Head of caudate nucleus (tissue), 42 donors: ENCODE results near the gene SCN4A.

Experiments used
- DNase-seq, 42 donors: peaks; one replicate each; pipeline versions ENCODE4 v3.0.0 to v3.0.0-alpha.2; 2020 to 2021; ENCODE audit warnings: mixed read lengths in 7 of 42
- intact Hi-C: fragments of 100-400 bp; cut with DNase I; formaldehyde crosslinking; loops from one replicate; pipeline ENCODE4 v1.15.0; 2022

Gene SCN4A

DNA sequence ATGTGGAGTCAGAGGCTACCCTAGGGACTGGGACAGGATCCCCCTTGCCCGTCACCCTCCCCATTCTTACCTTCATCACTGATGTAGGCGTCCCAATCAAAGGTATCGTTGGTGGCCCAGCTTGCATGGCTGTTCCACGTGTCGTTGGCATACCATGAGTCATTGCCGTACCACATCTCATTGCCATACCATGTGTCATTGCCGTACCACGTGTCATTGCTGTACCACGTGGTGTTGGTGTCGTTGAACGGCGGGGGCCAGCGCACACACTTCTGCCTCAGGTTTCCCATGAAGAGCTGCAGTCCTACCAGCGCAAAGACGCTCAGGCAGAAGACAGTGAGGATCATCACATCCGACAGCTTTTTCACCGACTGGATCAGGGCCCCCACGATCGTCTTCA is 4.8 kb downstream of the SCN4A start:
- DNase-seq: no peak

DNA sequence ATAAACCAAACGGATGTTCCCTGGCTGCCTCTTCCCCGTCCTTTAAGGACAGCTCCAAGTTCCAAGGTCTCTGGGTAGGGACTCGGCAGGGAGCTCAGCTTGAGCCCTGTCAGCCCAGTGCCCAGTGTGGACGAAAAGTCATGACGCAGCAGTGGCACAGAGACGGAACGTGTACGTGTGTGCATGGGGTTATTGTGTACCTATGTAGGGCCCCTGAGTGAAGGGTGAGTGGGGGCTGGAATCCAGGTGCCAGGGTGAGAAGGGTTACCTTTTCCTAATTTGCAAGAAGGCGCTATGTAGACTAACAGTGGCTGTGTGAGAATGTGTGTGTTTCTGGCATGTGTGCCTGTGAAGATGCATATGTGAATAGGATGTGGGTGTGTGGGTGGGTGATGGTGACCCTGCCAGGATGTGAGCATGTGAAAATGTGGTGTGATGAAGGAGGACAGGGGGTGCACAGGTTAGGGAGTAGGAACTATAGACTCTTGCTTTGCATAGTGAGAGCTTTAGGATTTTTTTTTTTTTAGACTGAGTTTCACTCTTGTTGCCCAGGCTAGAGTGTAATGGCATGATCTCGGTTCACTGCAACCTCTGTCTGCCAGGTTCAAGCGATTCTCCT is 6.0 kb downstream of the SCN4A start:
- DNase-seq: no peak
- intact Hi-C loops: no loop called here

More for the DNA sequence above, 4.8 kb downstream of the SCN4A start:
- intact Hi-C loops: no loop called here

DNA sequence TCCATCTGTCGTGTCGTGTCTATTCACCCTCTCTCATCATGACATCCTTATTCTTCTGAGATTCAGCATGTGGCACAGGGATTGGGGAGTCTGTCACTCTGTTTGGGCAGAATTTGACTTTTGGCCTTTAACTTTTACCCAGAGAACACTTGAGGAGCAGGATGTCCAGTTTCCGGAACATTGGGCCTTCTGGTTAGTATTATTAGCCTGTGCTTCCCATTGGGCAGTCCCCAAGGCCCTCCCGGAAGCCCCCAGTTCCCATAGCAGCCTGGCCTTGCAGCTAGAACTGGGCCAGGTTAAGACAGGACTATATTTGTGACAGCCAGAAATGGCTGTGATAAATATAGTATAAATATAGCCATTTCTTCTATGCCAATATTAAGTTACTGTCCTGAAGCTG is 9.6 kb downstream of the SCN4A start:
- DNase-seq: no peak
- intact Hi-C loops: no loop called here

DNA sequence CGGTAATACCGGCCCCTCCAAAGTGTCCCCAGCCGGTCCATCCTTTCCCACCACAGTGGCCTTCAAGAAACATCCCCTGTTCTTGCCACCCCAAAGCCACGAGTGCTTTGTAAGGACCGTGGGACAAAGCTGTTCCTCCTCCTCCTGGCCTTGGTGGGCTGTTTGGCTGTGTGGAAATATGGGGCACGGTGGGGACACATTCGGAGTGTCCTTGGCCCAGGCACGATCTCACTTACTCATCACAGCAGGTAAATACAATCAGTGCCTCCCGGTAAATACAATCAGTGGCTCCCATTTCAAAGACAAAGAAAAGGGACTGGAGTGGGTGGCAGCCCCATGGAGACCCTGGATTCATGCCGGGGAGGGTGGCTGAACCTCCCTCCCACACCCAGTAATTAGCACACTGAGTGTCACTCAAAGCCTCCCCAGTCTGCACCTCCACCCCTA is 10.4 kb downstream of the SCN4A start:
- intact Hi-C loops: no loop called here
- DNase-seq: no peak

DNA sequence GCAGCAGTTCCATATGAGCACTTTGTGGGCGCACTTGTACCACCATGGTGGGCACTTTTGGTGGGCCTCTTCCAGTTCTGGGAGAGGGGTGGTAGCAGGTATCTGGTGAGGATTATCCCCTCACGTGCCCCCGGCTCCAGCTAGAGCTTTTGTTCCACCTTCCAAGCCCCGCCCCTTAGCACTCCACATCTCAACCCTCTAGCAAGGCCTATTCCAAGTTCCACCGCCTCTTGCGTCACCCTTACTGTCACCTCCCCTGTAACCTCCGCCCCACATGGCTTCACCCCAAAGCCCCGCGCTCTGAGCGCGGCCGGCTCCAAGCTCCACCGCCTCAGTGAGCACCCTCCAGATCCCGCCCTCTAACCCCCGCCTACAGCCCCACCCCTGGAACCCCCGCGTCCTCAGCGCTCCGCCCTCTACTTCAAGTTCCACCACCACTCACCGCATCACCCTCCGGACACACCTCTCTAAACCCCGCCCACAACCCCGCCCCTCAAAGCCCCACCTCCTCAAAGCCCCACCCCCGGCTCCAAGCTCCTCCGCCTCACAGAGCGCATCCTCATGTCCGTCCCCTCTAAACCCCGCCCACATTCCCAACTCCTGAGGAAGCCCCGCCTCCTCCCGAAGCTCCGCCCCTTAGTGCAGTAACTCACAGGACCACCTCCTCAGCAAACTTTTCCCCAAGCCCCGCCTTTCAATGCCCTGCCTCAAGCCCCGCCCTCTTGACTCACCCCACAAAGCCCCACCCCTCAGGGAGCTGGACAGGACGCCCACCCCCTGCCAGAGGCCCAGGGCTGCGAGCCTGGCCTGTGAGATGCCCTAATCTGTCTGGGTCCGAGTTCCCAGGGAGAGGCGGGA is 11.1 kb downstream of the SCN4A start:
- DNase-seq: peak in 2 of 42 donors; percentile 17 to 36

DNA sequence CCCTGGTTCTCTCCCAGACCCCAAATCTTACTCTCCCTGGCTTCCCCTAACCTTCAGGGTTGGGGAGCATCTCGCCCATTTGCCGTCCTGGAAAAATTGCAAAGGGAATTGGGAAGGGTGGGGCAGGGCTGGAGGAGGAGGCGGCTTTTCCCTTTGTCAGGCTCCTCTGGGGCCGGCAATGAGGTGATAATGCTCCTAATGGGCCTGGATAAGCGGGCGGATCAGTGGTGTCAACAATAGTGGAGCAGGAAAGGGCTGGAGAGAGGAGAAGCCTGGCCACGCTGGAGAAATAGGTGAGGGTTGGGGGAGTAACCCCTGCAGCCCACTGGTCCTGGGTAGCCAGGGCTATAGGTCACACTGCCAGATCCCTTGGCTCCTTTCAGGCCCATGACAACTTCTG is 12.3 kb downstream of the SCN4A start:
- intact Hi-C loops: no loop called here
- DNase-seq: no peak

More for the DNA sequence above, 11.1 kb downstream of the SCN4A start:
- intact Hi-C loops: no loop called here

DNA sequence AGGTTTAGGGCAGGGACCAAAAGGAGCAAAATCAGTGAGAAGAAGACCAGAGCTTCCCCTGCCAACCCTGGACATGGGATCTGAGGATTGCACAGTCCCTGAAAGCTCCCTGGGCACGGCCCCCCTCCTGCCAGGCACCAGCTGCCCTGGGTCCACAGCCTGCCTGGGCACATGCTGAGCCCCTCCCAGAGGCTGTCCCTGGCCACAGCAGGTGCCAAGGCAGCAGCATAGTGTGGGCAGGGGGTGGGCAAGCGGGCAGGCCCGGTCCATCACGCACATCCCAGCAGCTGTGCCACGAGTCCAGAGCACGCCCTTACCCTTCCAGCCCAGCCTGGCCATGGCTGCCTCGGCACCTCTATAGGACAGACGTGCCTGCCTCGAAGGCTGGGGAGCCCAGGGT is 12.7 kb downstream of the SCN4A start:
- intact Hi-C loops: no loop called here
- no peak for DNase-seq

DNA sequence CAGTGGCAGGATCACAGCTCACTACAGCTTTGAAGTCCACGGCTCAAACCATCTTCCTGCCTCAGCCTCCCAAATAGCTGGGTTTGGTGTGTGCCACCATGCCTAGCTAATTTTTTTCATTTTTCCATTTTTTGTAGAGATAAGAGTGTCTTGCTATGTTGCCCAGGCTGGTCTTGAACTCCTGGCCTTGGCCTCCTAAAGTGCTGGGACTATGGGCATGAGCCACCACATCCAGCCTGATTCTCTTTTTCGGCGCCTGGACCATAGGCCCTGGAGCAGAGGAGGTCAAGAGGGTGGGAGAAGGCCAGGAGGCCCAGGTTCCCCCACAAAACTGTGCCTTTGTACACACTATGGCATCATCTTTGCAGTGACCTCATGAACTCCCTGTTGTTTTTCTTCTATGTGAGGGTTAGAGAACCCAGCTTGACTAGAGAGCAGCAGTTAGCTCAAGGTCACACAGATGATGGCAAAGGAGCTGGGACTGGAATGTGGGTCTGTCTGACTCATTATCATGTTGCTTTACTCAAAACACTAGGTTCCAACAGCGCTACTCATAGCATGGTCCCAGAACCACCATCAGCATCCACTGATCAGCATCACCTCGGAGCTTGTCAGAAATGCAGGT is 16.3 kb downstream of the SCN4A start:
- intact Hi-C loops: no loop called here
- DNase-seq: no peak

DNA sequence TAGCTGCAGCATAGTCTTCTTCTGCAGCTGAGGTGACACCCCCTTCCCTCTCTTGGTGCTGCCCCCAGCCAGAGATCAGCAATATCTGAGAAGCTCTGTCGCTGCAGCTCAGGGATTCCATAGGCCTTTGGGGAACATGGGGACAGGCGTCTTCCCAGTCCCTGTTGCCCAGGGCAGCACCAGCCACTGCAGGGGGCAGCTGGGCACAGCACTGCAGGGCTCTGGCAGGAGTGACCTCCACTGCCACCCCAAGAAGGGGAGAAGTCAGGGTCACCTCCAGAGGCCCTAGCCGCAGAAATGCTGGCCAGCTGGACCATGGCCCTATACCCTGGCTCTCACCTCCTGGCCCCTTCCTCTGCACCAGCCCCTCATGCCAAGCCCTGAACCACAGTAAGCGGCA is 16.9 kb downstream of the SCN4A start:
- intact Hi-C loops: no loop called here

DNA sequence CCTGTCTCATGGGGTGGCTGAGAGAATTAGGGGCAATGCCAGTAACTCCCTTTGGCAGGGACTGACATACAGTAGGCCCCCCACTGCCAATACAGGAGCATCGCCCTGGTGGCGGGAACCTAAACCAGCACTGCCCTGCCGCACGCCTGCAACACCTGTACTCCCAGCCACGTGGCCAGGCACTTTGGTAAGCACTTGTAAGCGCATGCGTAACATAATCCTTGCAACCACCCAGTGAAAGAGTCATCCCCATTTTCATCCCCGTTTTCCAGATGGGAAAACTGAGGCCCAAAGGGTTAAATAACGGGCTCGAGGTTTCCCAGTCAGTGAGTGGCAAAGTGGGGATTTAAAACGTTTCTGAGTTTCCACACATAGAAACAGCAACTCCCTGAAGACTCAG is 17.5 kb downstream of the SCN4A start:
- no peak for DNase-seq
- intact Hi-C loops: no loop called here

More for the DNA sequence above, 16.9 kb downstream of the SCN4A start:
- no peak for DNase-seq

DNA sequence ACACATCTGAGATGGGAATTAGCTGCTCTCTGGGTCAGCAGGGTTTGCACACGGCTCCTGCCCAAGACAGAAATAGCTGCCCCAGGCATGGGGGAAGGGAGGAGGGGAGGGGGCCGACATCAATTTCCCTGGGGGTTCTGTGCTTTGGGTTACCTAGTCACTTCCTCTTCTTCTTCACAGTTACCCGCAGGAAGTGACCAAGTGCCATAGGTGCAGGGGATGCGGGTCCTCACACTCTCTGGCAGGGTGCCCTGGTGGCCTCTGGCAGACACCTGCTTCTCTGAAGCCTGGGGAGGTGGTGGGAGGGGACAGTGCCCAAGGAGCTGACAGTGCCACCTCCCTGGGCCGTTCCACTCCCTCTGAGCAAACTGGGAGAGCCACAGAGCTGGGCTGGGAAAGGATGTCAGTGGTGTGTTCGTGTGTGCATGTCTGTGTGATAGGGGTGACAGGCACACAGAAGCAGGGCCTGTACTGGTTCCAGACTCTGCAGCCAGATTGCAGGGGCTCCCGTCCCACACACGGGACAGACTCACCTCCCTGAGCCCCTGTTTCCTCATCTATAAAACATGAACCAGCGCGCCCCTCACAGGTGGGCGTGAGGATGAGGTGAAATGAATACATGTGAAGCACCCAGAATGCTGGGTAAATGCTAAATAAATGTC is 18.2 kb downstream of the SCN4A start:
- DNase-seq: no peak
- intact Hi-C loops: no loop called here

DNA sequence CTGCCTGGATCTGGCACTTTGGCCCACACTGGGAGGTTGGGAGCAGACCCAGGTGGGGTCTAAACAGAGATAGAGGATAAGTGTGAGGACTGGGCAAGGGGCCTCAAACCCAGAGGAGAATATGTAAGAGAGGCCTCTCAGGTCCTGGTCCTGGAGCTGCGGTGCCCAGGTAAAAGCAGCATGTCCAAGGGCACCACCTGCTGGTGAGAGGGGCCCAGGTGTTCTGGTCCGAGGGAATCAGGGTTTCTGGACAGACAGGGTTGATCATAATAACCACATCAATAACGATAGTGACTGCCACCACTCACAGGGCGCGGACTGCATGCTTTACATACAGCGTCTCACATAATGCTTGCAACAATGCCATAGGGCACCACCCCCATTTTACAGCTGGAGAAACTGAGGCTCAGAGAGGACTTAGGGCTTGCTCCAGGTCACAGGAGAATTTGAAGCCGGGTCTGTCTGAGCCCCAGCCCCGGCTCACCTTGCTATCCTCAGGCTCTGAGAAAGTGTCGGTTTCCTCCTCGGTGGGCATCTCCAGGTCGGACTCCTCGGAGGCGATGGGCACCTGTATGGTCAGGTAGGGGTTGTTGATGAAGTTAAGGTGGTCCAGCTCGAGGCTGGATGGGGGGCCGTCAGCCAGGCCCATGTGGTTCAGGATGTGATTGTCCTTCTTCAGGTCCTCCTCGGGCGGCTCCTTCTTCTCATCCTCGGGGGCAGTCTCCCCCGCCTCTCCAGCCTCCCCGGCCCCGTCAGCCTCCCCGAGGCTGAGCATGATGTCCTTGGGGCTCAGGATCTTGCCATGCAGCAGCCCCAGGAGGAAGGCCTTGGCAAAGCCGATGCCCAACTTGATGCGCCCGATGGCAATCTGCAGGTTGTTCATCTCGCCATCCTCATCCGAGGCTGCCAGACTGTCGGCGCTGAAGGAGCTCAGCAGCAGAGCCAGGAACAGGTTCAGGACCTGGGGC is 21.5 kb downstream of the SCN4A start:
- intact Hi-C loops: no loop called here

DNA sequence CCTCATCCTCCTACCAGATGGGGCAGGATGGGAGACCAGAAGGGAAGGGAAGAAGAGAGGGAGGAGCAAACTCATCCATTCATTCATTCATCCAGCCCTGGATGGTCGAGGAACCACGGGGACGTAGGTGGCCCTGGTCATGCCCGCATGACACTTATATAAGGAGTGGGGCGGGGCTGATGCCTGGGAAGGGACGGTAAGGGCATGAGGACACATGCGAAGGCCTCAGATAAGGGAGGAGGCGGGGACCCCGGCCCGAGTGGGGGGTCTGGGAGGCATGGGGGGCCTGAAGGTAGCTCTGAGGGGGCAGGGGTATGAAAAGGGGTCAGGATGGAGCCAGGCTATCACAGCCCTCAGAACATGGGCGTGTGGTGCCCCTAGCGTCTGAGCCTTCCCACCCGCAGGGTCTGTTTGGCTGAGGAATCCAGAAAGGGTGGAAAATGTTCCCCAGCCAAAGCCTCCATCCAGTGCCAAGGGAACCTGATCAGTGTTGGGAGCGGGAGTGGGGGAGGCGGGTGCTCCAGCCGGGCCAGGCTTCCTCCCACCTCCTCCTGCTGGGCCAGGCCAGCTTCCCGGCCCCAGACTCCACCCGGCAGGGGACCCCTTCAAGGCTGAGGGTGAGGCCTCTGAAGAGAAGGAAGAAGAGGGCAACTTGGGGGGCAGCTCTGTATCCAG is 23.0 kb downstream of the SCN4A start:
- no peak for DNase-seq
- intact Hi-C loops: no loop called here

More for the DNA sequence above, 21.5 kb downstream of the SCN4A start:
- DNase-seq: peak in 5 of 42 donors; percentile 10 to 40 (median 22)

DNA sequence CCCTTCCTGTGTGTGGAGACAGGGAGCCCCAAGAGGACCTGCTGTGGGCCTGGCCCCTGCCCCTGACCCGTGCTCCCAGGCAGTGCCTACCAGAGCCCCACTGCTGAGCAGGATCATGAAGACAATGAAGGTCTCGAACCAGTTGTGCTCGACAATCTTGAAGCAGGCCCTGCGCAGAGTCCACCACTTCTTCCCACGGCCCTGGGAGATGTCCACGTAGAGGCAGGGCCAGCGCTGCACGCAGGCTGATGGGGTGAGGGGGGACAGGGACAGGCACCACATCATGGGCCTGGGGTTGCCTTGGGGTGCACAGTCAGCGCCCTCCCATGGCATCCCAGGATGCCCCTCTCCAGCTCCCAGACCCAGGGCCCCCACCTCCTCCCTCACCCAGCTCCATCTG is 24.2 kb downstream of the SCN4A start:
- intact Hi-C loops: no loop called here
- no peak for DNase-seq

DNA sequence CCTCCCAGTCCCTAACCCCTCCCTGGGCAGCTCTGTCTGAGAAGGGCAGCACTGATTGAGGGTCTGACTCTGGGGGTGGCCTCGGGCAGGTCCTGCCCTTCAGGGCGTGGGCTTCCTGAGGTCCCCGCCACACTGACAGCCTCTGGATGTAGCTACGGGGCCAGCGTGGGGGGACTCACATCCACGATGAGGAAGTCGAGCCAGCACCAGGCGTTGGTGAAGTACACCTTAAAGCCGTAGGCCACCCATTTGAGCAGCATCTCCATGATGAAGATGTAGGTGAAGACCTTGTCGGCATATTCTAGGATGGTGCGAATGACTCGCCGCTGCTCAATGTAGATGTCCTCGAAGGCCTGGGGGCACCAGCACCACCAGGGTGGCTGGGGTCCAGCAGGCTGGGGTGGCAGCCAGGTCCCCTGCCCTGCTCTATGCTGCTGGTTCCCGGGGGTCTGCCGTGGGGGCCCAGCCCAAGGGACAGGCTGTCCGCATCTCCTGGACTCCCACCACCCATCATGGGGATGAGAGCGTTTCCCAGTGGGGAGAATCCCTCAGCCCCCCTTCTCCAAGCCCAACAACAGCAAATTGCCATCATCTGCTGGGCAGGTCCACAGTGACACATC is 24.9 kb downstream of the SCN4A start:
- DNase-seq: no peak
- intact Hi-C loops: no loop called here

DNA sequence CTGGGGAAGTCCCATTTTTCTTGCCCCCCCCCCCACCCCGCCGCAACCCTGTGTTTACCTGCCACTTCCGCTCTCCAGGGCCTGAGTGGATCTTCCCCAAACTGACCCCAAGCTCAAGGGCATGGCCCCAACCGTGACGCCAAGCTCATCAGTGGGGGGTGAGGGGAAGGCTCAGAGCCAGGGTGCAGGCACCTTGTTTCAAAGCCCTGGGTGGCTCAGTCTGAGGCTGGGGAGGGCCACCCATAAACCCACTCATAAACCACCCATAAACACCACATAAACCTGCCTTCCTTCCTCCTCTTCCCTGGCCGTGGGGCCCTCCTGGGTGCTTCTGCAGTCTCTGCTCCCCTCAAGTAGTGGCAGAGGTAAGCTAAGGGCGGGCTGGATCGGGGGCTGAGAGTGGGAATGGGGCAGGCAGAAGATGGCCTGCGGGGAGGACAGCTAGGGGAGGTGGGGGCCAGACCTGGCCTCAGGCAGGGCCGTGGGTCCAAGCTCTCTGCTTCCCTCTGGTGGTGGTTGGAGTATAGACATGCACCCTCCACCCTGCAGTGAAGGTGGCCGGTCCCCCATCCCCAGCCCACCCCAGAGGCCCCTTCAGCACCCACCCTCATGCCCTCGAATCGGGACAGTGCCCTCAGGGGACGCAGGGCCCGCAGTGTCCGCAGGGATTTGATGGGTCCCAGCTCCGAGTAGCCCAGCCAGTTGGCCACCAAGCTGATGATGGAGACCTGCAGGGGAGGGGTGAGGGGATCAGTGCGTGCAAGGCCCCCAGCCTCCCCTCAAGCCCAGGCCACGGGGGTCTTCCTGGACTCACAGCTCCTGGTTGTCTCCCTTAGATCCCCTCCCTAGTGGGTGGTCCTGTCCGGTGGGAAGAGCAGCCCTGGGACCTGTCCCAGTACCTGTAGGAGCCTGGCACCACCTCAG is 26.0 kb downstream of the SCN4A start:
- peak in 40 of 42 donors; percentile 7 to 73 (median 38) for DNase-seq
- intact Hi-C loops: no loop called here
